Tibial artery (tissue), 4 donors: Measurements from ENCODE around the gene FGB.

Experiments
- DNase-seq, 2 donors: peaks; one replicate each; pipeline ENCODE4 v3.0.0-alpha.2; 2019
- H3K27ac ChIP-seq, 2 donors: fragments of 200-600 bp; sonication (generic) in 1 of 2; 1 replicate in 1 of 2; 2 replicates in 1 of 2; pipeline ENCODE4 v1.5.1; 2018 to 2019; ENCODE audit warnings: mild to moderate bottlenecking in 1 of 2
- H3K27me3 ChIP-seq, 2 donors: fragments of 200-600 bp; sonication (generic) in 1 of 2; one replicate each; pipeline versions ENCODE4 v1.5.1 to v1.6.0; 2016 to 2019
- H3K36me3 ChIP-seq, 3 donors: fragments of 200-600 bp; sonication (generic) in 2 of 3; one replicate each; pipeline ENCODE4 v1.5.1; 2016 to 2019; ENCODE audit warnings: mild to moderate bottlenecking in 2 of 3
- H3K4me1 ChIP-seq, 4 donors: fragments of 200-600 bp; sonication (generic) in 2 of 4; 1 replicate in 3 of 4; 2 replicates in 1 of 4; pipeline ENCODE4 v1.5.1; 2016 to 2019
- H3K4me3 ChIP-seq, 2 donors: fragments of 200-600 bp; sonication (generic) in 1 of 2; 1 replicate in 1 of 2; 2 replicates in 1 of 2; pipeline ENCODE4 v1.5.1; 2018 to 2019; ENCODE audit warnings: mild to moderate bottlenecking in 2 of 2
- H3K9me3 ChIP-seq, 3 donors: fragments of 200-600 bp; sonication (generic) in 1 of 3; one replicate each; pipeline ENCODE4 v1.5.1; 2016 to 2019
- intact Hi-C: fragments of 100-400 bp; cut with DNase I; formaldehyde crosslinking; loops from one replicate; pipeline ENCODE4 v1.15.0; 2023; ENCODE audit warnings: low total_unique reads
- TF ChIP-seq, protein P1 (sequence below), 2 experiments: fragments of 200-600 bp in 1 of 2; fragments of 450-650 bp in 1 of 2; IDR thresholded peaks; one replicate each; pipeline ENCODE4 v1.5.1; 2017 to 2019; ENCODE audit warnings: antibody characterized with exemption in 2 of 2, mild to moderate bottlenecking in 1 of 2, moderate library complexity in 1 of 2

FGB gene

DNA sequence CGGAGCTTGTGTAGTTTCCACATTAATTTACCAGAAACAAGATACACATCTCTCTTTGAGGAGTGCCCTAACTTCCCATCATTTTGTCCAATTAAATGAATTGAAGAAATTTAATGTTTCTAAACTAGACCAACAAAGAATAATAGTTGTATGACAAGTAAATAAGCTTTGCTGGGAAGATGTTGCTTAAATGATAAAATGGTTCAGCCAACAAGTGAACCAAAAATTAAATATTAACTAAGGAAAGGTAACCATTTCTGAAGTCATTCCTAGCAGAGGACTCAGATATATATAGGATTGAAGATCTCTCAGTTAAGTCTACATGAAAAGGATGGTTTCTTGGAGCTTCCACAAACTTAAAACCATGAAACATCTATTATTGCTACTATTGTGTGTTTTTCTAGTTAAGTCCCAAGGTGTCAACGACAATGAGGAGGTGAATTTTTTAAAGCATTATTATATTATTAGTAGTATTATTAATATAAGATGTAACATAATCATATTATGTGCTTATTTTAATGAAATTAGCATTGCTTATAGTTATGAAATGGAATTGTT, at the start of gene FGB:
TSS of gene FGB (plus strand) at position 315 of the 558 bp plus-strand sequence. CDS start at position 323, 8 bp downstream.
- DNase-seq: no peak
- Histone ChIP-seq H3K9me3 (no peaks in the 10 kb centered on the region), H3K27me3 (no peaks in the 10 kb centered on the region), H3K27ac (no peak within 1 kb of the TSS), H3K4me1 (no peaks in the 10 kb centered on the region), H3K36me3 (no peaks in the 10 kb centered on the region), H3K4me3 (no peak within 1 kb of the TSS)
- TF ChIP-seq, protein P1, sequence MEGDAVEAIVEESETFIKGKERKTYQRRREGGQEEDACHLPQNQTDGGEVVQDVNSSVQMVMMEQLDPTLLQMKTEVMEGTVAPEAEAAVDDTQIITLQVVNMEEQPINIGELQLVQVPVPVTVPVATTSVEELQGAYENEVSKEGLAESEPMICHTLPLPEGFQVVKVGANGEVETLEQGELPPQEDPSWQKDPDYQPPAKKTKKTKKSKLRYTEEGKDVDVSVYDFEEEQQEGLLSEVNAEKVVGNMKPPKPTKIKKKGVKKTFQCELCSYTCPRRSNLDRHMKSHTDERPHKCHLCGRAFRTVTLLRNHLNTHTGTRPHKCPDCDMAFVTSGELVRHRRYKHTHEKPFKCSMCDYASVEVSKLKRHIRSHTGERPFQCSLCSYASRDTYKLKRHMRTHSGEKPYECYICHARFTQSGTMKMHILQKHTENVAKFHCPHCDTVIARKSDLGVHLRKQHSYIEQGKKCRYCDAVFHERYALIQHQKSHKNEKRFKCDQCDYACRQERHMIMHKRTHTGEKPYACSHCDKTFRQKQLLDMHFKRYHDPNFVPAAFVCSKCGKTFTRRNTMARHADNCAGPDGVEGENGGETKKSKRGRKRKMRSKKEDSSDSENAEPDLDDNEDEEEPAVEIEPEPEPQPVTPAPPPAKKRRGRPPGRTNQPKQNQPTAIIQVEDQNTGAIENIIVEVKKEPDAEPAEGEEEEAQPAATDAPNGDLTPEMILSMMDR (IDR thresholded peaks at IDR 0.05): no peak
- intact Hi-C loops: no loop called here

DNA sequence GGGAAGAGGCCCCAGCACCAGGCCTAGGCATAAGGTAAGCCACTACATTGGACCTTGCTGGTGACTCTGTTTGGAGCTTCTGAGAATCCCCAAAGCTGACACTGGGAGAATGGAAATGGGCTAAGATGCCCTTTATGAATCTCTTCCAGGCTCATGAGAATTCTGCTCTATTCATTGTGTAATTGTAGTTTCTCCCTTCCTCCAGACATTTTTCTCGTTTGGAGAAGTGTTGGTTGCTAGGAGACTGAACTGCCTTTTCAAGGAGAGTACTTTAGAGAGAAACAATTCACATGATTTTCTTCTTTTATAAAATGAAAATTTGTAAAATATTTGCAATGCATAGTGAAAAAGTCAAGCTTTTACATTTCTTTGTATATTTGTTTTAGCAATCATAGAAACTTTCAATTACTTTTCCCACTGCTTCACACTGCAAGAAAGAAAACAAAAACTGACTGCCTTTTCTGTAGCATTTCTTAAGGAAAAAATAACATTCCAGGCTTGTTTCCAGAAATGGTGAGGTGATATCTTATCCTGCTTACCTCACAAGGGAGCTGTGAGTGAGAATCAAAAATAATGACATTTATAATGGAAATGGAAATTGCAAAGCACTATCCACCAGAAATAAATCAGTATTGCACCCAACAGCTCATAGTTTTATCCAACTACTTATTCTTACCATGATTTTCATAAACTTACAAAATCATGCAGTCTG, 46.3 kb upstream of the FGB start:
- intact Hi-C loops: no loop called here
- no peak for DNase-seq
- TF ChIP-seq, protein P1 (IDR thresholded peaks at IDR 0.05): no peak
- H3K27me3 ChIP-seq: no peaks in the 10 kb centered on the region
- no peak overlapping the region for H3K4me3 ChIP-seq
- H3K9me3 ChIP-seq: no peaks in the 10 kb centered on the region
- H3K4me1 ChIP-seq: no peaks in the 10 kb centered on the region
- H3K36me3 ChIP-seq: no peaks in the 10 kb centered on the region
- no peak overlapping the region for H3K27ac ChIP-seq

DNA sequence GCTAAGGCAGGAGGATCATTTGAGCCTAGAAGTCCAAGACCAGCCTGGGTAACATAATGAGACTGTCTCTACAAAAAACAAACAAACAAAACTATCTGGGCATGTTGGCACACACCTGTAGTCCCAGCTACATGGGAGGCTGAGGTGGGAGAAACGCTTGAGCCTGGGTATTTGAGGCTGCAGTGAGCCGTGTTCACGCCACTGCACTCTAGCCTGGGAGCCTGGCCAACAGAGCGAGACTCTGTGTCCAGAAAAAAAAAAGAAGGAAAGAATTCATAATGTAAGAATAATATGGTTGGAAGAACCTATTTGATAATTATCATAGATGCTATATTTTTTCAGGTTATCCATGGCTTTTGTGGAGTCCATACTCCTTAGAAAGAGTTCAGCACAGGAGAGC, 45.2 kb upstream of the FGB start:
- intact Hi-C loops: no loop called here
- Histone ChIP-seq H3K4me1 (no peaks in the 10 kb centered on the region), H3K27me3 (no peaks in the 10 kb centered on the region), H3K27ac (no peak overlapping the region), H3K36me3 (no peaks in the 10 kb centered on the region), H3K4me3 (no peak overlapping the region), H3K9me3 (no peaks in the 10 kb centered on the region)
- TF ChIP-seq, protein P1 (IDR thresholded peaks at IDR 0.05): no peak
- DNase-seq: no peak

DNA sequence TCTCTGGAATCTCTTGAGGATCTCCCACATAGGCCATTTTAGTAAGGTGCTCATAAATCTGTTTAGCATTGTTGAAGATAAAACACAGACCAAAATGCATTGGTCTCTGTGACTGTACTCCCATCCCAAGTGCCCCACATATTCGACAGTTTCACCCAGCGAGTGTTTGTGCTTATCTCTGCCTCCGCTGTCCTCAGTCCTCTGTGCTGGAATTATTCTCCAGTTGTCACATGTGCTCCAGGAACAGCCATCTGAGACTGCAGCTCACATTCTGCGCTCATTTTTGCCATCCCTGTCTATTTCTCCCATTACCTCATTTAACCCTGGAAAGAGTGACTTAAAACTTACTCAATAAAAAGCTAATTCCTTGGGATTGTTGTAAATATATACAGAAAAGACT, 43.6 kb upstream of the FGB start:
- DNase-seq: no peak
- TF ChIP-seq, protein P1 (IDR thresholded peaks at IDR 0.05): no peak
- H3K27me3 ChIP-seq: peaks cover 0 to under 1% of the 10 kb centered on the region in 2 donors
- H3K27ac ChIP-seq: no peak overlapping the region
- H3K9me3 ChIP-seq: no peaks in the 10 kb centered on the region
- no peaks in the 10 kb centered on the region for H3K4me1 ChIP-seq
- intact Hi-C loops: no loop called here
- H3K4me3 ChIP-seq: no peak overlapping the region
- no peaks in the 10 kb centered on the region for H3K36me3 ChIP-seq

DNA sequence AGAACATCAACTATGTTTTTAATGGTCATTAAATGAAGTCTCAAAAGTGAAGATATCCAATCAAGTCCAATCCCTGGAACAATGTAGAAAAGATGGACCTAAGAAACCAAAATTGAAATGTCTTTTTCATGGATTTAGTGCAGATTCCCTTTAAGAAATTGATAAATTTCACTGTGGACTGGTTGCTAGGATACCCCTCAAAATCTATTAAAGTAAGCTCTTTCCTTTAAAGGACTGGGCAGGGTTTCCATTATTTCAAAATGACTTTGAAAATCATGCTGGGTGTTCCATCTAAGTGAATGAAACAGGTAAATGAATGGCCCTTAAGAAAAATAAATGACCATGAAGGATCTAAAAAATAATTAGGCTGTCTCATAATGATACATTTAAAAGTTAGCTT, 41.2 kb upstream of the FGB start:
- TF ChIP-seq, protein P1 (IDR thresholded peaks at IDR 0.05): no peak
- no peaks in the 10 kb centered on the region for H3K9me3 ChIP-seq
- H3K36me3 ChIP-seq: no peaks in the 10 kb centered on the region
- no peak overlapping the region for H3K4me3 ChIP-seq
- intact Hi-C loops: no loop called here
- peaks cover 0 to 6% of the 10 kb centered on the region in 2 donors for H3K27me3 ChIP-seq
- no peak for DNase-seq
- H3K4me1 ChIP-seq: no peaks in the 10 kb centered on the region
- H3K27ac ChIP-seq: no peak overlapping the region
